GM12878 (cell line): ENCODE data around the gene CLEC4G. TPM values are rescaled to one million over a fixed set of nuclear protein-coding genes. Genes with fewer than 3 reads are reported as not detected.

Experiments used
- BACH1 ChIP-seq: fragments of 450-650 bp; IDR thresholded peaks from 2 replicates; pipeline ENCODE4 v1.6.1; 2017; ENCODE audit warnings: mild to moderate bottlenecking, borderline replicate concordance
- EP300 ChIP-seq, 2 experiments: fragments of 150-350 bp in 1 of 2; IDR thresholded peaks; 2 replicates each; pipeline ENCODE4 v1.6.1; 2011 to 2012; ENCODE audit warnings: low read depth in 2 of 2, low read length in 2 of 2, borderline replicate concordance in 1 of 2, improper control_type of control experiment in 1 of 2, inconsistent platforms in 1 of 2; ENCODE audit not compliant: control insufficient read depth in 1 of 2
- FOXK2 ChIP-seq: fragments of 450-650 bp; IDR thresholded peaks from 2 replicates; pipeline ENCODE4 v1.6.1; 2017; ENCODE audit warnings: mild to moderate bottlenecking, moderate library complexity
- IRF4 ChIP-seq: IDR thresholded peaks from 2 replicates; pipeline ENCODE4 v1.6.1; 2011; ENCODE audit warnings: low read depth, low read length
- RAD51 ChIP-seq: fragments of 450-650 bp; IDR thresholded peaks from 2 replicates; pipeline ENCODE4 v1.6.1; 2016; ENCODE audit warnings: moderate library complexity, mild to moderate bottlenecking, inconsistent platforms
- RCOR1 ChIP-seq: conservative IDR thresholded peaks from 2 replicates; pipeline ENCODE4 v1.6.1; 2012; ENCODE audit warnings: low read depth, low read length, improper control_type of control experiment
- RUNX3 ChIP-seq: IDR thresholded peaks from 2 replicates; pipeline ENCODE4 v1.6.1; 2012; ENCODE audit warnings: low read length, inconsistent platforms
- SMAD1 ChIP-seq: fragments of 450-650 bp; IDR thresholded peaks from 2 replicates; pipeline ENCODE4 v1.6.1; 2018; ENCODE audit warnings: mild to moderate bottlenecking, low read depth; ENCODE audit not compliant: partially characterized antibody
- SUZ12 ChIP-seq: fragments of 200-600 bp; sonication (generic); IDR thresholded peaks from one replicate; pipeline ENCODE4 v1.6.1; 2018; ENCODE audit warnings: antibody characterized with exemption, mild to moderate bottlenecking; ENCODE audit not compliant: unreplicated experiment
- TARDBP ChIP-seq: IDR thresholded peaks from 2 replicates; pipeline ENCODE4 v1.6.1; 2016; ENCODE audit warnings: borderline replicate concordance
- USF2 ChIP-seq: IDR thresholded peaks from 2 replicates; pipeline ENCODE4 v1.6.1; 2011; ENCODE audit warnings: low read depth, low read length, improper control_type of control experiment, borderline replicate concordance
- YBX1 ChIP-seq: fragments of 450-650 bp; IDR thresholded peaks from 2 replicates; pipeline ENCODE4 v1.6.1; 2016; ENCODE audit warnings: antibody characterized with exemption
- polyA plus RNA-seq, 11 experiments: library from polyadenylated mRNA; depleted of rRNA in 4 of 11; unstranded in 6 of 11; stranded (reverse) in 5 of 11; fragments of >200 nt; fragmentation: Nextera tagmentation in 4 of 11; fragmentation: Illumina TruSeq in 1 of 11; extraction: Ambion mirVana in 4 of 11; extraction: Trizol in 1 of 11; gene quantifications; 1 replicate in 1 of 11; 2 replicates in 10 of 11; pipeline versions ENCODE4 v1.2.1 to v1.2.3, GENCODE V29; 2011 to 2016; ENCODE audit warnings: inconsistent platforms in 2 of 11, missing spikeins in 2 of 11, low read depth in 1 of 11
- total RNA-seq, 4 experiments: library from RNA; depleted of rRNA in 3 of 4; stranded (reverse); fragments of >200 nt in 3 of 4; fragmentation: Illumina TruSeq in 1 of 4; extraction: Trizol in 1 of 4; gene quantifications; 2 replicates each; pipeline versions ENCODE4 v1.2.1 to v1.2.3, GENCODE V29; 2013 to 2021
- TF ChIP-seq, protein P1 (sequence below): IDR thresholded peaks from 2 replicates; pipeline ENCODE4 v1.6.1; 2012; ENCODE audit warnings: improper control_type of control experiment, low read depth, low read length; ENCODE audit not compliant: insufficient replicate concordance
- TF ChIP-seq, protein P2 (sequence below): fragments of 450-650 bp; IDR thresholded peaks from 2 replicates; pipeline ENCODE4 v1.6.1; 2017; ENCODE audit warnings: mild to moderate bottlenecking, low read depth, inconsistent platforms; ENCODE audit not compliant: poor library complexity, severe bottlenecking
- TF ChIP-seq, protein P3 (sequence below): IDR thresholded peaks from 2 replicates; pipeline ENCODE4 v1.6.1; 2011; ENCODE audit warnings: low read depth, mild to moderate bottlenecking, low read length, moderate library complexity, borderline replicate concordance; ENCODE audit errors: extremely low read depth
- TF ChIP-seq, protein P4 (sequence below): fragments of 450-650 bp; formaldehyde crosslinking; IDR thresholded peaks from 2 replicates; pipeline ENCODE4 v1.5.0; 2022; ENCODE audit warnings: mild to moderate bottlenecking, missing genetic modification characterization
- TF ChIP-seq, protein P5 (sequence below): fragments of 450-650 bp; IDR thresholded peaks from 2 replicates; pipeline ENCODE4 v1.6.1; 2014; ENCODE audit warnings: mild to moderate bottlenecking

The CLEC4G gene
- total and polyA plus RNA-seq, 10 of the 15 experiments (the other 5 are each of a cell fraction or from before 2014, with no cell fraction given): 0.04 TPM; not detected in 9

- TF ChIP-seq, protein P1, sequence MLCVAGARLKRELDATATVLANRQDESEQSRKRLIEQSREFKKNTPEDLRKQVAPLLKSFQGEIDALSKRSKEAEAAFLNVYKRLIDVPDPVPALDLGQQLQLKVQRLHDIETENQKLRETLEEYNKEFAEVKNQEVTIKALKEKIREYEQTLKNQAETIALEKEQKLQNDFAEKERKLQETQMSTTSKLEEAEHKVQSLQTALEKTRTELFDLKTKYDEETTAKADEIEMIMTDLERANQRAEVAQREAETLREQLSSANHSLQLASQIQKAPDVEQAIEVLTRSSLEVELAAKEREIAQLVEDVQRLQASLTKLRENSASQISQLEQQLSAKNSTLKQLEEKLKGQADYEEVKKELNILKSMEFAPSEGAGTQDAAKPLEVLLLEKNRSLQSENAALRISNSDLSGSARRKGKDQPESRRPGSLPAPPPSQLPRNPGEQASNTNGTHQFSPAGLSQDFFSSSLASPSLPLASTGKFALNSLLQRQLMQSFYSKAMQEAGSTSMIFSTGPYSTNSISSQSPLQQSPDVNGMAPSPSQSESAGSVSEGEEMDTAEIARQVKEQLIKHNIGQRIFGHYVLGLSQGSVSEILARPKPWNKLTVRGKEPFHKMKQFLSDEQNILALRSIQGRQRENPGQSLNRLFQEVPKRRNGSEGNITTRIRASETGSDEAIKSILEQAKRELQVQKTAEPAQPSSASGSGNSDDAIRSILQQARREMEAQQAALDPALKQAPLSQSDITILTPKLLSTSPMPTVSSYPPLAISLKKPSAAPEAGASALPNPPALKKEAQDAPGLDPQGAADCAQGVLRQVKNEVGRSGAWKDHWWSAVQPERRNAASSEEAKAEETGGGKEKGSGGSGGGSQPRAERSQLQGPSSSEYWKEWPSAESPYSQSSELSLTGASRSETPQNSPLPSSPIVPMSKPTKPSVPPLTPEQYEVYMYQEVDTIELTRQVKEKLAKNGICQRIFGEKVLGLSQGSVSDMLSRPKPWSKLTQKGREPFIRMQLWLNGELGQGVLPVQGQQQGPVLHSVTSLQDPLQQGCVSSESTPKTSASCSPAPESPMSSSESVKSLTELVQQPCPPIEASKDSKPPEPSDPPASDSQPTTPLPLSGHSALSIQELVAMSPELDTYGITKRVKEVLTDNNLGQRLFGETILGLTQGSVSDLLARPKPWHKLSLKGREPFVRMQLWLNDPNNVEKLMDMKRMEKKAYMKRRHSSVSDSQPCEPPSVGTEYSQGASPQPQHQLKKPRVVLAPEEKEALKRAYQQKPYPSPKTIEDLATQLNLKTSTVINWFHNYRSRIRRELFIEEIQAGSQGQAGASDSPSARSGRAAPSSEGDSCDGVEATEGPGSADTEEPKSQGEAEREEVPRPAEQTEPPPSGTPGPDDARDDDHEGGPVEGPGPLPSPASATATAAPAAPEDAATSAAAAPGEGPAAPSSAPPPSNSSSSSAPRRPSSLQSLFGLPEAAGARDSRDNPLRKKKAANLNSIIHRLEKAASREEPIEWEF: peak; percentile 73
- TF ChIP-seq SMAD1 (no peak), USF2 (no peak), YBX1 (no peak), FOXK2 (no peak), RUNX3 (peak; percentile 96), TARDBP (peak; percentile 74; the same call in 1 of the 2 replicates), SUZ12 (no peak), RAD51 (no peak), RCOR1 (0 out of 2 replicates have a peak, but pooled peaks have one; percentile 53), BACH1 (no peak), IRF4 (peak; percentile 98), EP300 (IDR thresholded peaks at IDR 0.05; ENCODE audit: borderline replicate concordance in 1 of 2, control insufficient read depth in 1 of 2, low read depth in 2 of 2, low read length in 2 of 2) (peak; percentile 86 to 88; a peak in 3 of 4 replicates)
- TF ChIP-seq, protein P2, sequence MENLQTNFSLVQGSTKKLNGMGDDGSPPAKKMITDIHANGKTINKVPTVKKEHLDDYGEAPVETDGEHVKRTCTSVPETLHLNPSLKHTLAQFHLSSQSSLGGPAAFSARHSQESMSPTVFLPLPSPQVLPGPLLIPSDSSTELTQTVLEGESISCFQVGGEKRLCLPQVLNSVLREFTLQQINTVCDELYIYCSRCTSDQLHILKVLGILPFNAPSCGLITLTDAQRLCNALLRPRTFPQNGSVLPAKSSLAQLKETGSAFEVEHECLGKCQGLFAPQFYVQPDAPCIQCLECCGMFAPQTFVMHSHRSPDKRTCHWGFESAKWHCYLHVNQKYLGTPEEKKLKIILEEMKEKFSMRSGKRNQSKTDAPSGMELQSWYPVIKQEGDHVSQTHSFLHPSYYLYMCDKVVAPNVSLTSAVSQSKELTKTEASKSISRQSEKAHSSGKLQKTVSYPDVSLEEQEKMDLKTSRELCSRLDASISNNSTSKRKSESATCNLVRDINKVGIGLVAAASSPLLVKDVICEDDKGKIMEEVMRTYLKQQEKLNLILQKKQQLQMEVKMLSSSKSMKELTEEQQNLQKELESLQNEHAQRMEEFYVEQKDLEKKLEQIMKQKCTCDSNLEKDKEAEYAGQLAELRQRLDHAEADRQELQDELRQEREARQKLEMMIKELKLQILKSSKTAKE: peak; percentile 96
- TF ChIP-seq, protein P3, sequence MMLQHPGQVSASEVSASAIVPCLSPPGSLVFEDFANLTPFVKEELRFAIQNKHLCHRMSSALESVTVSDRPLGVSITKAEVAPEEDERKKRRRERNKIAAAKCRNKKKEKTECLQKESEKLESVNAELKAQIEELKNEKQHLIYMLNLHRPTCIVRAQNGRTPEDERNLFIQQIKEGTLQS: no peak
- TF ChIP-seq, protein P4, sequence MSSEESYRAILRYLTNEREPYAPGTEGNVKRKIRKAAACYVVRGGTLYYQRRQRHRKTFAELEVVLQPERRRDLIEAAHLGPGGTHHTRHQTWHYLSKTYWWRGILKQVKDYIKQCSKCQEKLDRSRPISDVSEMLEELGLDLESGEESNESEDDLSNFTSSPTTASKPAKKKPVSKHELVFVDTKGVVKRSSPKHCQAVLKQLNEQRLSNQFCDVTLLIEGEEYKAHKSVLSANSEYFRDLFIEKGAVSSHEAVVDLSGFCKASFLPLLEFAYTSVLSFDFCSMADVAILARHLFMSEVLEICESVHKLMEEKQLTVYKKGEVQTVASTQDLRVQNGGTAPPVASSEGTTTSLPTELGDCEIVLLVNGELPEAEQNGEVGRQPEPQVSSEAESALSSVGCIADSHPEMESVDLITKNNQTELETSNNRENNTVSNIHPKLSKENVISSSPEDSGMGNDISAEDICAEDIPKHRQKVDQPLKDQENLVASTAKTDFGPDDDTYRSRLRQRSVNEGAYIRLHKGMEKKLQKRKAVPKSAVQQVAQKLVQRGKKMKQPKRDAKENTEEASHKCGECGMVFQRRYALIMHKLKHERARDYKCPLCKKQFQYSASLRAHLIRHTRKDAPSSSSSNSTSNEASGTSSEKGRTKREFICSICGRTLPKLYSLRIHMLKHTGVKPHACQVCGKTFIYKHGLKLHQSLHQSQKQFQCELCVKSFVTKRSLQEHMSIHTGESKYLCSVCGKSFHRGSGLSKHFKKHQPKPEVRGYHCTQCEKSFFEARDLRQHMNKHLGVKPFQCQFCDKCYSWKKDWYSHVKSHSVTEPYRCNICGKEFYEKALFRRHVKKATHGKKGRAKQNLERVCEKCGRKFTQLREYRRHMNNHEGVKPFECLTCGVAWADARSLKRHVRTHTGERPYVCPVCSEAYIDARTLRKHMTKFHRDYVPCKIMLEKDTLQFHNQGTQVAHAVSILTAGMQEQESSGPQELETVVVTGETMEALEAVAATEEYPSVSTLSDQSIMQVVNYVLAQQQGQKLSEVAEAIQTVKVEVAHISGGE (CRISPR knock-in tag): no peak
- TF ChIP-seq, protein P5, sequence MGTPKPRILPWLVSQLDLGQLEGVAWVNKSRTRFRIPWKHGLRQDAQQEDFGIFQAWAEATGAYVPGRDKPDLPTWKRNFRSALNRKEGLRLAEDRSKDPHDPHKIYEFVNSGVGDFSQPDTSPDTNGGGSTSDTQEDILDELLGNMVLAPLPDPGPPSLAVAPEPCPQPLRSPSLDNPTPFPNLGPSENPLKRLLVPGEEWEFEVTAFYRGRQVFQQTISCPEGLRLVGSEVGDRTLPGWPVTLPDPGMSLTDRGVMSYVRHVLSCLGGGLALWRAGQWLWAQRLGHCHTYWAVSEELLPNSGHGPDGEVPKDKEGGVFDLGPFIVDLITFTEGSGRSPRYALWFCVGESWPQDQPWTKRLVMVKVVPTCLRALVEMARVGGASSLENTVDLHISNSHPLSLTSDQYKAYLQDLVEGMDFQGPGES: no peak
These were observed 11.5 kb upstream of the CLEC4G start (continued) for GRCh38 chr19:7743425-7743841.
